NCI-H2107 (cell line): ENCODE results near the gene TSC22D3.
"Not testable (repeated sequence)": the region's sequence is repeated elsewhere in the genome, so short reads cannot be mapped to it uniquely, and the experiment has no call there.

Experiments
- DNase-seq: peaks from one replicate; lab custom pipeline; 2025; lab: John Stamatoyannopoulos, UW

Gene TSC22D3

DNA sequence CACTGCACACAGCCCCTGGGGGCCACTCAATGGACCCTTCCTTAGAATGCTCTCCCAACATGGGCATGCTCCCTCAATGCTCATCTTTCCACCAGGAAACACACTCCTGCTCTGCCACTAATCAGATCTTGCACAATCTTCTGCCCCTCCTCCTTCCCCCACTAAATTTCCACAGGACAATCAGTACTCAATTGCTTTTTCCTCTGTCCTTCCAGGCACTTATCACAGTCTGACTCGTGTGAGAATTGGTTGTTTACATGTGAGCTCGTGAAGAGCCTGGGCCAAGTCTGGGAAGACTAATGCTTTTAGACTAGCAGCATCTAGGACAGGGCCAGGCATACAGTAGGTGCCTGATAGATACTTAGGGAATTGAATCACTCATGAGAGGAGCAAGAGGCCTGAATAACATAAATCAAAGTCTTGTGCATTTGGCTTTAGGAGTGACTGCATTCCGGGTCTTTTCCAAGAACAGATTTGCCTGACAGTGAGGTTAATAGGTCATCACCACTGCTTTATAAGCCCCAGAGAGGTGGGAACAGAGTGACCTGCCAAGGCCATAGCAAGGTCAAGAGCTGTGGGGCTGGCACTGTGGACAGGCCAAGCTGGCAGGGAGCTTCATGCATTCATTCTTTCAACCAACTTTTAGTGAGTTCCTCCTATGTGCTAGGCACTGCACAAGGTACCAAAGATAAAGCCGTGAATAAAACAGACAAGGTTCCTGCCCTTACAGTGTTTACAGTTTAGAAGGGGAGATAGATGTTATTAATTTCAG is 92.3 kb downstream of the TSC22D3 start:
- no peak for DNase-seq

GRCh38 chrX:107682256-107682655 is 93.3 kb downstream of the TSC22D3 start:
- no peak for DNase-seq

- DNase-seq: no peak
These were observed 96.4 kb downstream of the TSC22D3 start for GRCh38 chrX:107678957-107679740.

DNA sequence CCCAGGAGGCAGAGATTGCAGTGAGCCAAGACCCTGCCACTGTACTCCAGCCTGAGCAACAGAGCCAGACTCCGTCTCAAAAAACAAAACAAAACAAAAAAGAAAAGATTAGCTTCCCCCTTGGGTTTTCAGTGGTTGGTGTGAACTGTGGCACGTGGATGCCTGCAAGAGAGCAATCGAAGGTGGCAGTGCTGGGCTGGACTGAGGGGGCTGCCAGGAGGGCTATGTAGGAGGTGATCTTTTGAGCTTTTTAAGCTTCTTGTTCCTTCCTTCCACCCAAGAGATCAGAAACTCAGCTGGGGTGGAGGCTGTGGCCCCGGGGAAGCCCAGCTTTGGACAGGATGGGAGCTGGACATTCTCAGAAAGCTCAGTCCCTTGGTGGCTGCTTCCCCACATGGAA is 97.7 kb downstream of the TSC22D3 start:
- no peak for DNase-seq

DNA sequence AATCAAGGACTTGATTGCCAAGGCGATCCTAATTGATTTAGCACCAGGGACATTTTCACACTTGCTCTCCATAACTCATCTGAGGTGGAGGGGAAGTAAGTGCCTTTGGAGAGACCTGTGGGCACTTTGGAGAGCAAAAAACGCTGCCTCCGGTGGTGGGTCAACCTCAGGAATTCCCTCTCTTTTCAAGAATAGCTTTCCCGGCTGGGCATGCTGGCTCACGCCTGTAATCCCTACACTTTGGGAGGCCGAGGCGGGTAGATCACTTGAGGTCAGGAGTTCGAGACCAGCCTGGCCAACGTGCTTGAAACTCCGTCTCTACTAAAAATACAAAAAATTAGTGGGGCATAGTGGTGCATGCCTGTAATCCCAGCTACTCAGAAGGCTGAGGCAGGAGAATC is 98.1 kb downstream of the TSC22D3 start:
- no peak for DNase-seq

- DNase-seq: no peak
These were observed 98.8 kb downstream of the TSC22D3 start for GRCh38 chrX:107676559-107677378.

- DNase-seq: no peak
These were observed 99.6 kb downstream of the TSC22D3 start for GRCh38 chrX:107675823-107676555.

GRCh38 chrX:107675365-107675654 is 100.3 kb downstream of the TSC22D3 start:
- no peak for DNase-seq

DNA sequence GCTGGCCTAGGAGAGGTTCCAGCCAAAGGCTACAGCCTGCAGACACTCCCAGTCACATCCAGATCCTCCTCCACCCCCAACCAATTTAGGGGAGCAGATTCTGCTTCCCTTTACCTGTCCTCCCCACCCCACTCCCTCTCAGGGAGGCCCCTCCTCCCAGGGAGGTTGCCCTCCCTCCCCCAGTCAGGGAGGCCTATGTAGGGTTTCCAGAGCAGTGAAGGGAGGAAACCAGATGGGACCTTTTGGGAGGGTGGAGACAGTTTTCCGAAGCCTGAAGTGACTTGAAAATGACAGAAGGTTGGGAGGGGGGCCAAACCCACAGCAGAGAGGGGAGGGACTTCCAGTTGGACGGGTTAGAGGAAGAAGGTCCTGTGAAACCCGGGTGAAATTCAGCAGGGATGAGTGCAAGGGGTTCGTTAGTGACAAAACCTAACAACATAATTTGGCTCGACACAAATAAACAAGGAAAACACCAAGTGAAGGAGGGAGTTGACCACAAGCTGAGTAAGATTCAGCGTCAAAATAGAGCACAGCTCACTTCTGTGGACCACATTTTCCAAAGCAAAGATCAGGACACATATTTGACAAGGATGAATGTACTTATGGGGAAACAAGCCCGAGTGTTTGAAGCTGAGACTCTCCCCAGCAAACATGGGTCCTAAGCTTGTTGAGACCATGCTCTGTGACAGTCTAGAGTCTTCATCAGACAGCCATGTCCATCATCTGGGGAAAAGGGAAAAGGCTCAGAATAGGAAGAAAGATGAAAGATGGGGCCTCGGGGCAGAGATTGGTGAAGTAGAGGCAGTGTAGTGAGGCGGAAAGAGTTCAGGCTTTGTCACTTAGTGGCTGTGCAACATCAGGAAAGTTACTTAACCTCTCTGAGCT is 100.9 kb downstream of the TSC22D3 start:
- DNase-seq: no peak

GRCh38 chrX:107673933-107674479 is 101.6 kb downstream of the TSC22D3 start:
- DNase-seq: no peak

DNA sequence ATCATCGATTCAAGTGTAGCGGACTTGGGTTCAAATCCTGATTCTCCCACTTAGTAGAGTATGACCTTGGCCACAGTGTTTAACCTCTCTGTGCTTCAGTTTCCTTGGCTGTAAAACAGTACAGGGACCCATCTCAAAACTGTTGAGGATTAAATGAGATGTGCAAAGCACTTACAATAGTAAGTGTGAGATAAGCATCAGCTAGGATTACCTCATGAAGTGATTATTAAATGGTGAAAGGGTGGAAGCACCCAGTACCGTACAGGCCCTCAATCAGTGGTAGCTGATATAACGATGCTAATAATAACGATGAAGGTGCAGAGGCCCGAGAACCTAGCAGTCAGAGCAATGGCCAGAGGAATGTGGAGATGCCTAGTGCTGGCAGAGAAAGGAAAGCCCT is 102.2 kb downstream of the TSC22D3 start:
- DNase-seq: no peak

- peak; percentile 16 for DNase-seq
These were observed 102.6 kb downstream of the TSC22D3 start for GRCh38 chrX:107672955-107673378.

GRCh38 chrX:107671256-107671655 is 104.3 kb downstream of the TSC22D3 start:
- DNase-seq: not testable (repeated sequence)

- DNase-seq: no peak
These were observed 105.5 kb downstream of the TSC22D3 start for GRCh38 chrX:107669885-107670628.

GRCh38 chrX:107669261-107669660 is 106.3 kb downstream of the TSC22D3 start:
- DNase-seq: no peak

DNA sequence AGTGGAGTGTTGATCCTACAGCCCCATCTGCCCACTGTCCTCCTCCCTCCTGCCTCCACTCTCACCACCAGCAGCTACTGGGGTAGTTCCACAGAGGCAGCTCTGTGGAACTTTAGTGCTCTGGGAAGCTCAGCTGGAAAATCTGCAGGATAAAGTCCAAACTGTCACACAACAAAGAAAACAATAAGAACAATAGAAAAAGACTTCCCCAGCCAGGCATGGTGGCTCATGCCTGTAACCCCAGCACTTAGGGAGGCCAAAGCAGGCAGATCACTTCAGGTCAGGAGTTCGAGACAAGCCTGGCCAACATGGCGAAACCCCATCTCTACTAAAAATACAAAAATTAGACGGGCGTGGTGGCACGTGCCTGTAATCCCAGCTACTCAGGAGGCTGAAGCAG is 106.9 kb downstream of the TSC22D3 start:
- not testable (repeated sequence) for DNase-seq

GRCh38 chrX:107667426-107667825 is 108.2 kb downstream of the TSC22D3 start:
- no peak for DNase-seq

DNA sequence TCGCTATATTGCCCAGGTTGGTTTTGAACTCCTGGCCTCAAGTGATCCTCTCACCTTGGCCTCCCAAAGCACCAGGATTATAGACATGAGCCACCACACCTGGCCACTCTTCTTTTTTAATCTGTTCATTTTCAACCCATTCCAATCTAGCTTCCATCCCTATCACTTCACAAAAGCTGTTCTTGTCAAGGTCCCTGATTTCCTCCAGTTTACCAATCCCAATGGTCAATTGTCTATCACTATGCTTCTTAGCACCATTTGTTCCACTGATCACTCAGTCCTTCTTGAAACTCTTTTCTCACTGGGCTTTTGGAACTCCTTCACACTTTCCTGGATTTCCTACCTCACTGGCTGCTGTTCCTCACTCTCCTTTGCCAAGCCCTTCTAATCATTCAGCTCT is 108.7 kb downstream of the TSC22D3 start:
- DNase-seq: no peak
